Central memory CD8-positive, alpha-beta T cell (primary cell): ENCODE results near the gene SLC12A3.
"Not testable (repeated sequence)": the region's sequence is repeated elsewhere in the genome, so short reads cannot be mapped to it uniquely, and the experiment has no call there.

Experiments used
- ATAC-seq: fragments of 150-1000 bp; cut with Tn5 transposase; replicated peaks from 2 replicates; pipeline ENCODE4 v1.10.0; 2022; ENCODE audit warnings: mild to moderate bottlenecking, moderate FRiP score, moderate number of reproducible peaks; ENCODE audit not compliant: poor library complexity, severe bottlenecking; ENCODE audit errors: extremely low read depth
- DNase-seq, 2 donors: peaks; one replicate each; pipeline ENCODE4 v3.0.0; 2021; ENCODE audit warnings: low spot score in 2 of 2
- H3K27ac Mint-ChIP-seq: one replicate; pipeline ENCODE4 v1.8.0; 2022; ENCODE audit warnings: low read depth, mild to moderate bottlenecking, moderate library complexity, mixed read lengths
- H3K27me3 Mint-ChIP-seq: one replicate; pipeline ENCODE4 v1.8.0; 2022; ENCODE audit warnings: mixed read lengths
- H3K36me3 Mint-ChIP-seq: one replicate; pipeline ENCODE4 v1.8.0; 2022; ENCODE audit warnings: mild to moderate bottlenecking, moderate library complexity, mixed read lengths; ENCODE audit not compliant: insufficient read depth
- H3K4me1 Mint-ChIP-seq: one replicate; pipeline ENCODE4 v1.8.0; 2022; ENCODE audit warnings: mixed read lengths
- H3K4me3 Mint-ChIP-seq: one replicate; pipeline ENCODE4 v1.8.0; 2022; ENCODE audit warnings: mild to moderate bottlenecking, moderate library complexity, mixed read lengths
- H3K9me3 Mint-ChIP-seq: one replicate; pipeline ENCODE4 v1.8.0; 2022; ENCODE audit warnings: mixed read lengths

SLC12A3 gene

DNA sequence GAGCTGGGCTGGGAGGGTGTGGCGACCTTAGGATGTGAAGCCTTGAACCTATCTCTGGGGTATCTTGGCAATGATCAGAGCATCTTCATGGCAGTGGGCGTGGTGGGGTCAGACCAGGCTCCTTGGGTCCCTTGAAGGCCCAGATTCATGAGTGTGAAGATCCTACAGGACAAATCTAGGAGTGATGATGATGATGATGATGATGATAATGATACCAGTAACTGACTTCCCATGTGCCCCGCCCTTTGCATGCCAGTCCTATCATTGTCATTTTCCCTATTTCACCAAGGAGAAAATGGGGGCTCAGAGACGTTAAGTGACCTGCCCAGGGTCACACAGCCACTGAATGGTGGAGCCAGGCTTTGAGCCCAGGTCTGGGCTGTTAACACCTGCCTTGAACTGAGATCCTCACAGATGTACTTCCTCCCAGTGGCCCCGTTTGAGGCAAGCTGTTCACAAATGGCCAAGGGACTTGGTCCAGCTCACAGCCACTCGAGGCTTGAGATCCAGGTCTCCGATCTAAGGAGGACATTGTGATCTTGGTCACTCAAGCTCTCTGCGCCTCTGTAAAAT lies 13.4 kb downstream of the SLC12A3 start:
- Mint-ChIP-seq H3K9me3 (no peaks in the 10 kb centered on the region), H3K36me3 (peaks cover 2% of the 10 kb centered on the region), H3K4me1 (no peaks in the 10 kb centered on the region)

DNA sequence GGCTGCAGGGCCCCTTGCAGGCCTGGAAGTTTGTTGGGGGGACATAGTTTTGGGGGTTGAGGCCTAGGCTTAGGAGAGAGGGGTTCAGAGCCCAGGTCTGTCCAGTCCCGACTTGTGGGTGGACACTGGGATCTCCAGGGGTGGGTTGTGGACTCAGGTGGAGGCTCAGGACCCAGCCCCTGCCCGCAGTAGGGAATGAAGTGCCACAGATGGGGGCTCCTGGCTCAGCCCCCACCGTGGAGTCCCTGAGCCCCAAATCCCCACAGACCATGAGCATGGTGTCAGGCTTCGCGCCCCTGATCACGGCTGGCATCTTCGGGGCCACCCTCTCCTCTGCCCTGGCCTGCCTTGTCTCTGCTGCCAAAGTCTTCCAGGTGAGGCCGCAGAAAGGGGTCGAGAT lies 14.3 kb downstream of the SLC12A3 start:
- Mint-ChIP-seq H3K9me3 (no peaks in the 10 kb centered on the region), H3K27me3 (no peaks in the 10 kb centered on the region), H3K36me3 (peaks cover 2% of the 10 kb centered on the region), H3K4me1 (no peaks in the 10 kb centered on the region), H3K4me3 (no peak overlapping the region), H3K27ac (no peak overlapping the region)
- ATAC-seq (no peak), DNase-seq (no peak)

More for the DNA sequence above, 13.4 kb downstream of the SLC12A3 start:
- DNase-seq = no peak
- H3K27me3 Mint-ChIP-seq = no peaks in the 10 kb centered on the region
- no peak overlapping the region for H3K4me3 Mint-ChIP-seq
- no peak overlapping the region for H3K27ac Mint-ChIP-seq
- no peak for ATAC-seq

DNA sequence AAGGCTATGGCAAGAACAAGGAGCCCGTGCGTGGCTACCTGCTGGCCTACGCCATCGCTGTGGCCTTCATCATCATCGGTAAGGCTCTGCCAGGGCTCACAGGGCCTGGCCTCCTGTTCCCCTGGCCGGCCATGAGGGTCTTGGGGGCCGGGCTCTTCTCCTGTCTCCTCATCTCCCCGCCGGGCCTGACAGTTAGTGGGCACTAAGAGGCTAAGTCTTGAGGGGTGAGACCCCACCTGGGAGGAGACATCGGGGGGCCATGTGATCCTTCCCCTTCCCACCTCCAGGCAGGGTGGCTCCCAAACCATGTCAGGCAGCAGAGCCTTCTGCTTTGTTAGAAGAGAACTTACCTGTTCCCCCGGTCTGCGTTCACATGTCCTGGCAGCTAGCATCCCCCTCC lies 15.2 kb downstream of the SLC12A3 start:
- Mint-ChIP-seq H3K4me1 (no peaks in the 10 kb centered on the region), H3K36me3 (peaks cover 2% of the 10 kb centered on the region), H3K27ac (no peak overlapping the region), H3K9me3 (no peaks in the 10 kb centered on the region), H3K4me3 (no peak overlapping the region), H3K27me3 (no peaks in the 10 kb centered on the region)
- DNase-seq (no peak), ATAC-seq (no peak)

DNA sequence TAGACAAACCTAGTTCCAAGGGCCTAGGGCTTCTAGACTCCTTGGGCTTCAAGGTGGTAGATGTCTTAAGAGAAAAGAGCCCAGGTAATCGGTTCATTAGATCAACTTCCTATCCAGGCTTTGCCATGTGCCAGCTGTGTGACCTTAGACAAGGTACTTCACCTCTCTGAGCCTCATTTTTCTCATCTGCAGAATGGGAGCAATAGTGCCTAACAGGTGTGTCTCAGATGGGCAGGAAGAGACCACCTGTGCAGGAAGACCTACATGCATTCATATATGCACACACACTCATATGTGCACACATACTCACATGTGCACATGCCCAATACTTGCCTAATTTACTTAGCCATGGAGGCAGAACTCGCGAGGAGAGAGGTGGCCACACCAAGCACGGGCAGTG lies 15.7 kb downstream of the SLC12A3 start:
- Mint-ChIP-seq H3K27ac (no peak overlapping the region), H3K27me3 (no peaks in the 10 kb centered on the region), H3K4me1 (no peaks in the 10 kb centered on the region), H3K36me3 (peaks cover 2% of the 10 kb centered on the region), H3K9me3 (no peaks in the 10 kb centered on the region), H3K4me3 (no peak overlapping the region)
- ATAC-seq (no peak), DNase-seq (no peak)

DNA sequence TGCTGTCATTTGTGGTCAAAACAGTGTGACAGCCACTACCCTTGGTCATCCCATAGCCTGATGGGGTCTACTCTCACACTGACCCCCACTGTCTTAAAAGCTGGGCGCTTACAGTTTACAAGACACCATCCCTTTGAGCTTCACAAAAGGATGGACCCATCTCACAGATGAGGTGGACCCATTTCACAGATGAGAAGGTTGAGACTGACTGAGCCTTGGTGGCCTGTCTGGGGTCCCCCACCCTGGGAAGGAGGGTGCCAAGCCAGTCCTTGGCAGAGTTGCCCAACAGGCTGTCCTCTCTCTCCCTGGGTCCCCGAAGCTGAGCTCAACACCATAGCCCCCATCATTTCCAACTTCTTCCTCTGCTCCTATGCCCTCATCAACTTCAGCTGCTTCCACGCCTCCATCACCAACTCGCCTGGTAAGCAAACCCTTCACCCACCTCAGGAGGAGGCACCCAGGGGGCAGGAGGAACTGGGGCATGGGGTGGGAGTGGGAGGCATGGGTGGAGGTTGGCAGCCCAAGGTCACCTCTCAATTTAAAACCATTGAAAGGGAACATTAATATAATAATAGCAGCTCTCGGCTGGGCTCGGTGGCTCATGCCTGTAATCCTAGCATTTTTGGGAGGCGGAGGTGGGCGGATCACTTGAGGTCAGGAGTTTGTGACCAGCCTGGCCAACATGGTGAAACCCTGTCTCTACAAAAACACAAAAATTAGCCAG lies 17.2 kb downstream of the SLC12A3 start:
- Mint-ChIP-seq H3K27ac (no peak overlapping the region), H3K36me3 (peaks cover 2% of the 10 kb centered on the region), H3K9me3 (no peaks in the 10 kb centered on the region), H3K4me1 (no peaks in the 10 kb centered on the region), H3K4me3 (no peak overlapping the region), H3K27me3 (no peaks in the 10 kb centered on the region)
- DNase-seq (no peak), ATAC-seq (no peak)

DNA sequence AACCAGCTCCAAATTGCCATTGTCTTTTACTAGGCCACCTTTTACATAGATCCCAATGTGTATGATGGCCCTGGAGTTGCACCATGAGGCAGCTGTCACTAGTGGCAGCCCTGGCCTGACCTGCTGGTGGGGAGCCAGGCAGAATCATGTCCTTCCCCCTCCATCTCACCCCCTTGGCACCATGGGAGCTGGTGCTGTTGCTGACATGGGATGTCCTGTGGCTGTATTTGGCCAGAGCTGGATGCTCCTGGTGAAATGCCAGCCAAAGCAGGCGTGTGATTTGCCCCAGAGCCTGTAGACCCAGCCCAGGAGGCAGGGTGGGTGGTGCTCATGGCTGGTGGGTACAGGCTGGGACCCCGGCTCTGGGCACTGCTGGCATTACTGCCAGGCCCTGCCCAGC lies 18.6 kb downstream of the SLC12A3 start:
- ATAC-seq = no peak
- no peak overlapping the region for H3K4me3 Mint-ChIP-seq
- no peaks in the 10 kb centered on the region for H3K27me3 Mint-ChIP-seq
- H3K36me3 Mint-ChIP-seq = peaks cover 2% of the 10 kb centered on the region
- H3K9me3 Mint-ChIP-seq = no peaks in the 10 kb centered on the region
- H3K4me1 Mint-ChIP-seq = no peaks in the 10 kb centered on the region
- H3K27ac Mint-ChIP-seq = no peak overlapping the region
- DNase-seq = no peak

DNA sequence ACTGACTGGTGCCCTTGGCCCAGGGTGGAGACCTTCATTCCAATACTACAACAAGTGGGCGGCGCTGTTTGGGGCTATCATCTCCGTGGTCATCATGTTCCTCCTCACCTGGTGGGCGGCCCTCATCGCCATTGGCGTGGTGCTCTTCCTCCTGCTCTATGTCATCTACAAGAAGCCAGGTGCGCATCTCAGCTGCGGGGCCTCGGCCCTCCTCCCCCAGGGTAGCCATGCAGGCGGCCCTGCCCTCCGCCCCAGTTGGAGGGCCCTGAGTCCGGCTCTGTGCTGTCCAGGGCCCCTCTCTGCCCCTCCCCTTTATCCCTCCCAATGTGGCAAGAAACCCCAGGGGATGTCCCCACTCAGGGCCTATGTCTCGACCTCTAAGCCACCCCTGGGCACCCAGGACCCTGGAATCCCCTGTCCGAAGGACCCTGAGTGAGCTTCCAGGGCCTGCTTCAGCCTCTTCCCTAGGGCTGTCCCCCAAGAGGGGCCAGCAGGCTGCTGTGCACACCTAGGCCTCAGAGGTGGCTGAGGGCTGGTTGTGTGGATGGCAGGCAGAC lies 19.1 kb downstream of the SLC12A3 start:
- DNase-seq = no peak
- H3K9me3 Mint-ChIP-seq = no peaks in the 10 kb centered on the region
- no peak overlapping the region for H3K4me3 Mint-ChIP-seq
- H3K36me3 Mint-ChIP-seq = peaks cover 1% of the 10 kb centered on the region
- no peak for ATAC-seq
- H3K4me1 Mint-ChIP-seq = no peaks in the 10 kb centered on the region
- H3K27me3 Mint-ChIP-seq = no peaks in the 10 kb centered on the region
- H3K27ac Mint-ChIP-seq = no peak overlapping the region

DNA sequence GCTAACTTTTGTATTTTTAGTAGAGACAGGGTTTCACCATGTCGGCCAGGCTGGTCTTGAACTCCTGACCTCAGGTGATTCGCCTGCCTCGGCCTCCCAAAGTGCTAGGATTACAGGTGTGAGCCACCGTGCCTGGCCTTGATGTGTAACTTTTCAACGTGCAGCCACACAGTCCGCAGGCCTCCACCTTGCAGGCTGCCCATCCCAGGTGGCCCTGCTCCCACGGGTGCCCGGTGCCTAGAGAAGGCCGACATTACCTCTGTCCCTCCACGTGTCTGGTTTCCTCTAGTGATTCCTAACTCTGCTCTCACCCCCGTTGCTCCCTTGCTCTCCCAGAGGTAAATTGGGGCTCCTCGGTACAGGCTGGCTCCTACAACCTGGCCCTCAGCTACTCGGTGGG lies 19.9 kb downstream of the SLC12A3 start:
- DNase-seq, H3K27me3 Mint-ChIP-seq, ATAC-seq, H3K36me3 Mint-ChIP-seq, H3K4me3 Mint-ChIP-seq, H3K27ac Mint-ChIP-seq, H3K9me3 Mint-ChIP-seq, H3K4me1 Mint-ChIP-seq: not testable (repeated sequence)

DNA sequence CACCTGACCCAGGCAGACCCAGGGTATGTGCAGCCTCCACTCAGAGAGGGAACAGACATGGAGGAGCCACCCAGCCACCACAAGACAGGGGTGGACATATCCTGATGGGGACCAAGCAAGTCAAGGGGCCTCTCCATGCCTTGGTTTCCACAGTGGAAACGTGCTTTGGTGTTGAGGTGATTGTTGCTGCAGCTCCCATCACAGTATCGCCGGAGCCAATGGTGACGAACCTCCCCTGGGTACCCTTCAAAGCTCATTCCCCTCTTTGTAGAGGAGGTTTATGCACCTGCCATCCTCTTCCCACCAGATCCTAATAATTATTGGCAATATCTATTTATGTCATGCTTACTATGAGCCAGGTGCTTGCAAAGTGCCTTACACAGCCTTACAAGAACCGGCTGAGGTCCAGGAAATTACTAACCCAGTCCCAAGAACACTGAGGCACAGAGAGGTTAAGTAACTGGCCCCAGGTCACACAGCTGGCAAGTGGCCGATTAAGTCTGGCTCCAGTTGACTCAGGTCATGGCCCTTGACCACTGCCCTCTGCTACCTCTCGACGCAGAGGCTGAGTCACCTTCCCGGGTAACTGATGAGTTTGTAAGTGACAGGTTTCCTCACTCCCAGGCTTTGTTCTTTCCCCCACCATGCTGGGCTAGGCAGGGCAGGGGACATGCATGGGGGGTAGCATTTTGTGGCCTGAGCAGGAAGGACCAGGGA lies 20.6 kb downstream of the SLC12A3 start:
- Mint-ChIP-seq H3K27me3 (no peaks in the 10 kb centered on the region), H3K36me3 (no peaks in the 10 kb centered on the region), H3K9me3 (no peaks in the 10 kb centered on the region), H3K27ac (no peak overlapping the region), H3K4me1 (no peaks in the 10 kb centered on the region), H3K4me3 (no peak overlapping the region)
- ATAC-seq (no peak), DNase-seq (no peak)

DNA sequence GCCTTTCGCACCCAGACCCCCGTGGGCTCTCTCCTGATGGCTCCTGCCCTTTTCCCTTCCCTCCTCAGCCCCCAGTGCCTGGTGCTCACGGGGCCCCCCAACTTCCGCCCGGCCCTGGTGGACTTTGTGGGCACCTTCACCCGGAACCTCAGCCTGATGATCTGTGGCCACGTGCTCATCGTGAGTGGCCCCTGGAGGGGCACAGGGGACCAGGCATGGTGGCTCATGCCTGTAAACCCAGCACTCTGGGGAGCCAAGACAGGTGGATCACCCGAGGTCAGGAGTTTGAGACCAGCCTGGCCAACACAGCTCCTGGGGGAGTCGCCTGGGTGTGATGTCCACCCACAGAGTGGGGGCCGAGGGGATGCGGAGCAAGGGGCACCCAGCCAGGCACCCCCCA lies 21.3 kb downstream of the SLC12A3 start:
- H3K27me3 Mint-ChIP-seq = no peaks in the 10 kb centered on the region
- DNase-seq = no peak
- H3K36me3 Mint-ChIP-seq = no peaks in the 10 kb centered on the region
- no peak for ATAC-seq
- no peaks in the 10 kb centered on the region for H3K4me1 Mint-ChIP-seq
- H3K4me3 Mint-ChIP-seq = no peak overlapping the region
- H3K9me3 Mint-ChIP-seq = no peaks in the 10 kb centered on the region
- no peak overlapping the region for H3K27ac Mint-ChIP-seq

DNA sequence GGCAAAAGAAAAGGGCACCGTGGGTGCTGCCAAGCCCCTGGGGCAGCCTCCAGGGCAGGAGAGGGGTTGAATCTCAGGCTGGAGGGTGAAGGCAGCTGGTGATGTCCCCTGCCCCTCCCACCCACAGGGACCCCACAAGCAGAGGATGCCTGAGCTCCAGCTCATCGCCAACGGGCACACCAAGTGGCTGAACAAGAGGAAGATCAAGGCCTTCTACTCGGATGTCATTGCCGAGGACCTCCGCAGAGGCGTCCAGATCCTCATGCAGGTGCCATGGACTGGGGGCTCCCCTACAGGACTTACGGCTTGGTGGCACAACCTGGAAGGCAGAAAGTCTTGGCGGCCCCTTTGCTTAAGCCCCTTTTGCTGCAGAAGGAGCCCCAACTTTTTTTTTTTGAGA lies 21.8 kb downstream of the SLC12A3 start:
- ATAC-seq (no peak), DNase-seq (no peak)
- no peak overlapping the region for H3K4me3 Mint-ChIP-seq
- peaks cover under 1% of the 10 kb centered on the region for H3K36me3 Mint-ChIP-seq
- H3K4me1 Mint-ChIP-seq = no peaks in the 10 kb centered on the region
- no peaks in the 10 kb centered on the region for H3K27me3 Mint-ChIP-seq
- no peak overlapping the region for H3K27ac Mint-ChIP-seq
- no peaks in the 10 kb centered on the region for H3K9me3 Mint-ChIP-seq

DNA sequence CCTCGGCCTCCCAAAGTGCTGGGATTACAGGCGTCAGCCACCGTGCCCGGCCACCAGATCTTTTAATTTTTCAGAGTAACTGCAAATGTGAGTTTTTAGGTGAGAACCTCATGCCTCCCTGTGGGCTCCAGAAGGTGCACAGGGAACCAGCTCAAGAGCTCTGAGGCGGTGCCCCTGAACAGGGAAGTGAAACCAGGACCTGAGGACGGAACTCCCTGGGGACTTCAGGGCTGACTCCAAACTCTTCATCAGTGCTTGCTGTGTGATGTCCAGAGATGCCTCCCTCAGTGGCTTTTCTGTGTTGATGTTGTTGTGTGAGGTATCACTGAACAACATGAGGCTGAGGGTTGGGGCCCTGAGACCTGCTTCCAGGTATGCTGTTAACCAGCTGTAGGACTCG lies 23.8 kb downstream of the SLC12A3 start:
- Mint-ChIP-seq H3K36me3 (peaks cover 2% of the 10 kb centered on the region), H3K9me3 (no peaks in the 10 kb centered on the region), H3K4me3 (no peak overlapping the region), H3K4me1 (no peaks in the 10 kb centered on the region), H3K27ac (no peak overlapping the region), H3K27me3 (no peaks in the 10 kb centered on the region)
- DNase-seq = no peak
- no peak for ATAC-seq

DNA sequence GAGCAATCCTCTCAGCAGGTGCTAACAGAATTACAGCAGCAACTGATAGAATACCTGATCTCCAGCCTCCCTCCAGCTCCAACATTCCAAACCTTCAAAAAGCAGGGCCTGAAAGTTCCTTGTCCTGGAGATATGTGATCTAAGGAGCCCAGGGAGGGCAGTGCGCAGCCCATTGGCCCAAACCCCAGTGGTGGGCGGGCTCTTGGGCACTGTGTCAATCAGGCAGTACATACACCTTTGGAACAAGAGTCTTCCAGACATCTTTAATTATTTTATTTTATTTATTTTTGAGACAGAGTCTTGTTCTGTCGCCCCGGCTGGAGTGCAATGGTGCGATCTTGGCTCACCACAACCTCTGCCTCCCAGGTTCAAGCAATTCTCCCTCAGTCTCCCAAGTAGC lies 24.2 kb downstream of the SLC12A3 start:
- Mint-ChIP-seq H3K9me3 (no peaks in the 10 kb centered on the region), H3K4me3 (no peak overlapping the region)

More for the DNA sequence above, 24.2 kb downstream of the SLC12A3 start:
- Mint-ChIP-seq H3K4me1 (no peaks in the 10 kb centered on the region), H3K36me3 (peaks cover 2% of the 10 kb centered on the region), H3K27ac (no peak overlapping the region), H3K27me3 (no peaks in the 10 kb centered on the region)
- no peak for ATAC-seq
- no peak for DNase-seq
